ENCODE results near the gene SHB.

Gene SHB

DNA sequence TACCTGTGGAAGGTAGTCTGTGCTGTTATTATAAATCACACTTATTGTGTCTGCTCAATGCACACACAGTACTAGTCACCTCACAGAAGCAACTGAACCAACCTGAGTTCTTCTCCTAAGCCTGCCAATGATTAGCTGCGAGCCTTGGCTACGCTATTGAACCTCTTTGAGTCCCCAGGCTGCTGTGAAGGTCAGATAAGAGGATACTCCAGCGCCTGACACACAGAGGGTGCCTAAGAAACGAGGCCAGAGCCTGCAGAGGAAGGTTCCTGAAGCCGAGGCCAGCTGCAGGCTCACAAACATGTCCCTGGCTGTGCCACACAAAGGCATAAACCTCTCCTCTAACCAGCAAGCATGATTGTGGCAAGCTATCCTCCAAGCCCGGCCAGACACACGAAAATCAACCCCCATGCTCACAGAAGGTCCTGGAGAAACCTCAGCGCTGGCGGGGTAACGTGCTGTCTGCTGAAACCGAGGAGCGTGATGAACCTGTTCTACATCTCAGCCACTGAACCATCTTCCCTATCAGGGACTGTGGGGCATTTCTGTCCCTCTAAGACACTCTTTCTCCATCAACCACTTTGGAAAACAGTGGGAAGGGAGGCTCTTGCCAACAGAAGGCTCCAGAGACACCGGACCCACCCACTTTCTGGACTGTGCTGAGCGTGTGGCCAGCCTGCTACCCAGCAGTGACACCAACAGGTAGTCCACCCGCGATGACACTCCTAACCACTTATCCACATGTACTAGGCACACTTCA, 111.9 kb downstream of the SHB start:
- H3K4me3 Mint-ChIP-seq = no peak overlapping the region
- no peak for DNase-seq
- H3K9me3 Mint-ChIP-seq = no peaks in the 10 kb centered on the region
- peaks cover 34% of the 10 kb centered on the region for H3K4me1 Mint-ChIP-seq (ENCODE audit: low read depth)
- H3K27me3 Mint-ChIP-seq = no peaks in the 10 kb centered on the region
- peaks cover 1% of the 10 kb centered on the region for H3K36me3 Mint-ChIP-seq (ENCODE audit: low read depth)
- H3K27ac Mint-ChIP-seq = peak overlapping the region; percentile 5

DNA sequence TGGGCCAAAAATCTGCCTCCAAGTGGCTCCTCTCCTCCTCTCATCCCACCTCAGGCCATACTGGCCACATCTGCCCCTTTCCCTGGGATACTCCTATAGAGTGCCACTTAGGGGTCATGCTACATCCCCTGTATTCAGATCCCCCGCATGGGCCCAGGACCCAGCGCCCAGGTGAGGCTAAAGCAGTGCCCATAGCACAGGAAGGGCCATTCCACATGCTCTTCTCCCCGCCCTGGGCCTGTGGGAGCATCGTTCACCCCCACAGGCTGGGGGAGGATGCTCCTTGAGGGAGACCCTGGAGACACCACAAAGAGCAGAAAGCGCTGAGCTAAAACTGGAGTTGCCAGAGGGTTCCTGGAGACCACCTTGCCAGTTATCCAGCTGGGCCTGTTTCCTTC, 112.6 kb downstream of the SHB start:
- no peak for DNase-seq
- H3K9me3 Mint-ChIP-seq = no peaks in the 10 kb centered on the region
- H3K4me3 Mint-ChIP-seq = no peak overlapping the region
- peaks cover 31% of the 10 kb centered on the region for H3K4me1 Mint-ChIP-seq (ENCODE audit: low read depth)
- H3K36me3 Mint-ChIP-seq (ENCODE audit: low read depth) = peaks cover 1% of the 10 kb centered on the region
- no peak overlapping the region for H3K27ac Mint-ChIP-seq
- no peaks in the 10 kb centered on the region for H3K27me3 Mint-ChIP-seq

DNA sequence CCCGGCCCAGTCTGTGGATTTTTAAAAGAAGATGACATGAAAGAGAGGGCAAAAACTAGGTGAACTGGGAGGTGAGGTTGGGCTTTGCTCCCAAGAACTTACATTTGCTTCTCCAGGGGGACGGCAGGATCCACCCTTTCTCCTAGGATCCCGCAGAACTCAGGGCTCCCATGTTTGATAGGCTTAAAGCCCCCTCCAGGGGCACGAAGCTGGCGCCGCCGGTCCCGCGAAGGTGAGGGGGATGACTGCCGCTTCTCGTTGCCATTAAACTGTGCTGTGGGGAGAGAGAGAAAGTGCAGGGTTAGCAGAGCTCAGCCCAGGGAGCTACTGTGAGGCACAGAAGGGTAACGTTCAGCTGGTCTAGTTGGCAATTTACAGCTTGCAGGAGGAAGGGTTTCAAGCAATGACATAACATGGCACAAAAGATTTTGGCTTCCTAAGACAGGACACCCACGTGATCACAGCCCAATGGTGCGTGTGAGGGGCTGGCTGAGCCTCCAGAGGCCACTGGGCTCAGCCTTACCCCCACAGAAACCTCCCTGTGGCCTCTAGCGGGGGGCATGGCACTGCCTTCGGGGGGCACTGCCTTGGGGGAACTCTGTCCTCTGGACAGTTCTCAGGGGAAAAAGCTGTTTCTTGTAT, 113.1 kb downstream of the SHB start:
- Mint-ChIP-seq H3K36me3 (ENCODE audit: low read depth) (peaks cover 1% of the 10 kb centered on the region), H3K9me3 (no peaks in the 10 kb centered on the region), H3K27ac (no peak overlapping the region), H3K4me1 (ENCODE audit: low read depth) (peaks cover 28% of the 10 kb centered on the region), H3K27me3 (no peaks in the 10 kb centered on the region), H3K4me3 (no peak overlapping the region)
- no peak for DNase-seq

DNA sequence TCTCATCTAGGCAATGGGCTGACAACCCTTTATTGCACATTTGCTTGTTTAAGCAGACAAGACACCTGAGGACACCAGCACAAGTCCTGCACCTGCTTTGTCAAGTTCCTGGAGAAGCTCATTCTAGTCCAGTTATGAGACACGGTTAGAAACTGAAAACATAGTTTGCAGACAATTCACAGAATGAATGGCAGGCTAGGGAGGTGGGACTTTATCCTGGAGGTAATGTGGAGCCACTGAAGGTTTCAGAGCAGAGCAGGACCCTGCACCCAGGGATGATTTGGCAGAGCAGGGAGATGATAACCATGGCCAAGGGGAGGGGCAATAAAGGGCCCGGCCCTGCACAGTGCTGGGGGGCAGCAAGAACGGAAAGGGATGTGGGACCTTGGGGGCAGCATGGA, 114.4 kb downstream of the SHB start:
- Mint-ChIP-seq H3K9me3 (no peaks in the 10 kb centered on the region), H3K36me3 (ENCODE audit: low read depth) (peaks cover 1% of the 10 kb centered on the region), H3K4me3 (peak overlapping the region; percentile 52), H3K4me1 (ENCODE audit: low read depth) (peaks cover 28% of the 10 kb centered on the region), H3K27ac (peak overlapping the region; percentile 93), H3K27me3 (no peaks in the 10 kb centered on the region)
- DNase-seq = no peak

DNA sequence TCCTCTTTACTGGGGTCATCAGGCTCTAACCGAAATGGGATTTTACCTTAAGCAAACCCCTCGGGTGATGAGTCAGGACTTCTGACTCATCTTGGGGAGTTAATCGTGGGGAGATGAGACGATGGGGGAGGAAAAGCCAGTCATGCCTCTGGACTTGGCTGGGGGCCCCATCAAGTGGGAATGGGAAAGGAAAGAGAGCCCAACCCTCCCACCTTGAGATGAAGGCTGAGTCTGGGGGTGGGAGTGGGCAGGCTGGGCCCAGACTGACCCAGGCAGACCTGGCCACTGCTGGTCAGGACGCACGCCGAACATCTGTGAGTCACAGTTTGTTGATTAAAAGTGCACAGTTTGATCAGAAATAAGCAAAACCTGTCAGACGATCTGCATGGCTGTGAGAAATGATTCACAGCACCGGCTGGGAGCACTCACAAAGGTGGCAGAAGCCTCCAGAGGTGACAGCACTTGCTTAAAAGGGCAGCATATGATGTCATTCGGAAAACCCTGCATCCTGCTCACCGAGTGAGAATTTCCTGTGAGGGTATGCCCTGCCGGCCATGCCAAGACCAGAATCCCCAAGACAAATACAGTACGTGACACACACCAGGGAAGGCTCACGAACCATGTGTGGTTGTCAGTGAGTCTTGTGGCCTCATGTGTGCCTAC, 115.1 kb downstream of the SHB start:
- peaks cover 1% of the 10 kb centered on the region for H3K36me3 Mint-ChIP-seq (ENCODE audit: low read depth)
- DNase-seq = peak; percentile 47
- peaks cover 28% of the 10 kb centered on the region for H3K4me1 Mint-ChIP-seq (ENCODE audit: low read depth)
- no peaks in the 10 kb centered on the region for H3K9me3 Mint-ChIP-seq
- peak overlapping the region; percentile 93 for H3K27ac Mint-ChIP-seq
- peak overlapping the region; percentile 52 for H3K4me3 Mint-ChIP-seq
- H3K27me3 Mint-ChIP-seq = no peaks in the 10 kb centered on the region

DNA sequence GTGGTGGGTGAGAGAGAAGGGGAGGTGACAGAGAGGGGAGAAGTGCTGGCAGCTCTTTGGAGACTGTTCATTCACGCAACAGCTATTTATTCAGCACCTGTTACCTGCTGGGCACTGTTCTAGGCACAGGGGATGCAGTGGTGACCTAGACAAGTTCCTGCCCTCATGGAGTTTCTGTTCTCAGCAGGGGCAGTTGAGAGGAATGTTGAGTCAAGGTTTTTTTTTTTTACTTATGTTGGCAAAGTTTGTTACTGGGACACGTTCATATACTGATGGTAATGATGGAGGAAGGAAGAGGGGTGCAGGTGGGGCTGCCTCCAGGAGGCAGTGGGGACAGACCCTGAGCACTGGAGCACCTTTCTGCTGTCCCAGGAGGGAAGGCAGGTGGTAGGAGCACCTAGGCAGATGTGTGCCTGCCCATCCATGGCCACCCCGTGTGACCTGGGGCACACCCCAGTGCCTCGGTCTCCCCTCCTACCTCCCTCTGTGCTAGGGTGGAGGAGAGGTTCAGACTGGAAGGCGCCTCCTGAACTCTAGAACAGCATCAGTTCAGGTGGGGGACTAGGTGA, 115.7 kb downstream of the SHB start:
- DNase-seq = peak; percentile 31
- H3K4me3 Mint-ChIP-seq = peak overlapping the region; percentile 52
- H3K9me3 Mint-ChIP-seq = no peaks in the 10 kb centered on the region
- peaks cover 1% of the 10 kb centered on the region for H3K36me3 Mint-ChIP-seq (ENCODE audit: low read depth)
- H3K27me3 Mint-ChIP-seq = no peaks in the 10 kb centered on the region
- H3K27ac Mint-ChIP-seq = peak overlapping the region; percentile 93
- H3K4me1 Mint-ChIP-seq (ENCODE audit: low read depth) = peaks cover 28% of the 10 kb centered on the region

DNA sequence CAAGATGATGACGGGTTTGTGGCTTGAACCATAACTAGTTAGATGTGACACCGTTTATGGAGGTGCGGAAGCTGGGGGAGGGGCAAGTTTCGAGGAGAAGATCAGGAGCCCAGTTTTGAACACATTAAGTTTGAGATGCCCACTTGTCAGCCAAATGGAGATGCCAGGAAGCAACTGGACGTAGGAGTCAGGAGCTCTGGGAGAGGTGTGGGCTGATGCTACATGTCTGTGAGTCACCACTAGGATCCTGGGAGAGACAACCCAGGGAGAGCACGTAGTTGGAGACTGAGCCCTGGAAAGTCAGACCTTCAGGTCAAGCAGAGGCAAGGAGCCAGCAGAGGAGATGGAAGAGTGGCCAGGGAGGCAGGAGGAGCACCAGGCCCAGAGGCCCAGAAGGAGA, 116.3 kb downstream of the SHB start:
- H3K9me3 Mint-ChIP-seq = no peaks in the 10 kb centered on the region
- peaks cover 28% of the 10 kb centered on the region for H3K4me1 Mint-ChIP-seq (ENCODE audit: low read depth)
- H3K27ac Mint-ChIP-seq = peak overlapping the region; percentile 93
- peaks cover 1% of the 10 kb centered on the region for H3K36me3 Mint-ChIP-seq (ENCODE audit: low read depth)
- DNase-seq = no peak
- no peaks in the 10 kb centered on the region for H3K27me3 Mint-ChIP-seq
- H3K4me3 Mint-ChIP-seq = no peak overlapping the region

DNA sequence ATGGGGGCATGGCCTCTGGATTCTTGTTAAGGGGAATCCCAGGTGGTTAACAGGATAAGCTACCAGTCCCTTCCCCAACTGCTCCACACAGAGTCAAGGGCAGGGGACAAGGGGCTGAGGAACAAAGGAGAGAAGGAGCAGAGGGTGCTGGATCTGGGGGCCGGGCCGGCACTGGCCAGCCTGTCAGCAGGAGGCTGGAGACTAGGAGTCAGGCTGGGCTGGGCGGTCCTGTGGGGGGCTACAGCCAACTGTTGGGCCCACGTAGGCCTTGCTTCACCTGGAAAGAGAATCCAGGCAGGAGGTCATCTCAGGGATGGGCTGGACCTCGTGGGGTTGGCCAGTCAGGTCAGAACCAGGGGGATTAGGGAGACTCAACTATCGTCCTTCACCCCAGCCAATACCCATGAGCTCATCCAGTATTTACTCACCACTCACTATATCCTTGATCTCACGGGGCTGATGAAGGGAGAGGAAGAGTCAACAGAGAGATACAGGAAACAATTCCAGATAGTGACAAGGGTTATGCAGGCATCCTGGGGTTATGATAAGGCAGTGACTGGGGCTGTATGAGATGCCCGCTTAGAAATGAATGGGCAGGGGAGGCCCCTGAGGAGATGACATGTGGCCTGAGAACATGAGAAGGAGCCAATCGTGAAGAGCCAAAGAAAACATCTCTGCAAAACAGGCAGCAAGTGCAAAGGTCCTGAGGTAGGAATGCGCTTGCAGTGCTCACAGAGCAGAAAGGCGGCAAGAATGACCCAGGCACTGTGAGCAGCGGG, 117.2 kb downstream of the SHB start:
- Mint-ChIP-seq H3K27me3 (no peaks in the 10 kb centered on the region), H3K36me3 (ENCODE audit: low read depth) (peaks cover 1% of the 10 kb centered on the region), H3K4me1 (ENCODE audit: low read depth) (peaks cover 28% of the 10 kb centered on the region), H3K27ac (no peak overlapping the region), H3K4me3 (no peak overlapping the region), H3K9me3 (no peaks in the 10 kb centered on the region)
- DNase-seq = no peak

DNA sequence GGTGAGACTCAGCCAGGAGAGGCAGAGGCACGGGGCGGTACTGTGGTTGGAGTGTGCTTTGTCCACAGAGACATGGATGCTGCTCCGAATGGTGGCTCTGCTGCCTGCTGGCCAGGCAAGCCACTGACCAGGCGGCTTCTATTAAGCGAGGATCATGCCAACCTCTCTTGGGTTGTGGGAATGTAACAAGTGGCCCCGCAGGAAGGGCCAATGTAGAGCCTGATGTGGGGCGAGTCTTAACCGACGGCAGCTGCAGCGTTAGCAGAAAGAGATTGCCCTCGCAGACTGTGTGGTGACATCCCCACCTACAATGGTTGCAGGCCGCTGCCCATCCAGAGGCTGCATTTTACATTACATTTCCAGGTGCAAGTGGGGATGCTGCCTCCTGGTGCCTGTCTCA, 118.5 kb downstream of the SHB start:
- Mint-ChIP-seq H3K4me3 (no peak overlapping the region), H3K27me3 (no peaks in the 10 kb centered on the region), H3K36me3 (ENCODE audit: low read depth) (peaks cover 1% of the 10 kb centered on the region), H3K4me1 (ENCODE audit: low read depth) (peaks cover 28% of the 10 kb centered on the region), H3K27ac (no peak overlapping the region), H3K9me3 (no peaks in the 10 kb centered on the region)
- DNase-seq = no peak

DNA sequence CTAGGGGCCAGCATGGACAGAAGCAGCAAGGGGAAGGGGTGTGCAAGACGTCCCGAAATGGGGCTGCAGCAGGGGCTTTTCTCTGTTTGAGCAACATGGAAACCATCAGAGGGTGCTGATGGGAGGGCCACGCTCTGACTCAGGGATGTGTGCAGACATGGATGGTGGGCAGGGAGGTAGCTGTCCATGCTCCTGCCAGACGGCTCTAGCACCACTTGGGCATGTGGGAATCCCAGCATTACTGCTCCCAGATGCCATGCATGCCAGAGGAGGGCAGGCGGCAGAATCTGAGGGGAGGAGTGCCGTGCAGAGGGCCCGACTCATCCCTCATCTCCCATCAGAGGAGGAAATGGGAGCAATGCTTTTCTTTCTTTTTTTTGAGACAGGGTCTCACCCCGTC, 119.5 kb downstream of the SHB start:
- DNase-seq = no peak
- no peaks in the 10 kb centered on the region for H3K9me3 Mint-ChIP-seq
- H3K27ac Mint-ChIP-seq = no peak overlapping the region
- peaks cover under 1% of the 10 kb centered on the region for H3K36me3 Mint-ChIP-seq (ENCODE audit: low read depth)
- no peak overlapping the region for H3K4me3 Mint-ChIP-seq
- H3K4me1 Mint-ChIP-seq (ENCODE audit: low read depth) = peaks cover 22% of the 10 kb centered on the region
- no peaks in the 10 kb centered on the region for H3K27me3 Mint-ChIP-seq

DNA sequence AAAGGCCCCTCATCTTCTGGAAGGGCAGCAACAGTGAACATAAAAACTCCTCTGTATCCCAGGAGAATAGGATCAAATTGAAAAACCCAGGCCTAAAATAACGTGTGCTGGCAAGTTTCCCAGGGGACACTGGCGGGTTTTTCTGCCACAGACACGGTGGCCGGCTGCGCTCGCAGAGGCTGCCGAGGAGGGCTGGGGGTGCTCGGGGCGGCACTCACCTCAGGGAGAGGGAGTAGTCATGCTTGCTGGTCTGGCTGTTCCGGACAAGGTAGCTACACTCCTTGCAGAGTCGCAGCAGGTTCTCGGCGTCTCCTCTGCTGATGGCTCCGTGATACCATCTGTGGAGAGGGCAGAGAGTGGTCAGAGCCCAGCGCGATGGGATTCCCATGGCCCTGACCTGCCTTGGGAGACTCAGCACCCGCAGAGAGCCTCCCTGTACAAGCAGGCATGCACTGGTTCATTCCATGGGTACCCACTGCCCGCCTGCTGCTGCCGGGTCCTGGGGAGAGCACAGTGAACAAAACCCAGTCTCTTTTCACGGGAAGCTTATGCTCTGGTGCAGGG, 120.5 kb downstream of the SHB start:
- no peaks in the 10 kb centered on the region for H3K36me3 Mint-ChIP-seq (ENCODE audit: low read depth)
- H3K27me3 Mint-ChIP-seq = no peaks in the 10 kb centered on the region
- H3K4me3 Mint-ChIP-seq = no peak overlapping the region
- no peak for DNase-seq
- no peak overlapping the region for H3K27ac Mint-ChIP-seq
- peaks cover 12% of the 10 kb centered on the region for H3K4me1 Mint-ChIP-seq (ENCODE audit: low read depth)
- H3K9me3 Mint-ChIP-seq = no peaks in the 10 kb centered on the region

DNA sequence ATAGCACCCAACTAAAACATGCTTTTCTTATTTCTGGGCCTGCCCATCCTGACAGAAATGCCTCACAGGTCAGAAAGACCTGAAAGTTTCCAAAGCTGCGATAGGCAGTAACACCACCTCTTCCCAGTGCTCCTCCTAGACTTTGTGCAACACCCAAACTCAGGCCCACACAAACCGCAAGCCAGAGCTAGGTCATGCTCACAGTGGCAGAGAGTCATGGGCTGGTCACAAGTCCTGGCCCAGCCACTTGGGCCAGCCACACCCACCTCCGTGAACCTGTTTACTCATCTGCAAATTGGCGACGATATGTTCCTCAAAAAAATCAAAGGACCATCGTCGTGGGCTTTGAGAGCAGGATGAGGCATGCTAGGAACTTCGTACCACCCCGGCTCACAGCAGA, 121.0 kb downstream of the SHB start:
- H3K36me3 Mint-ChIP-seq (ENCODE audit: low read depth) = no peaks in the 10 kb centered on the region
- no peak overlapping the region for H3K4me3 Mint-ChIP-seq
- no peaks in the 10 kb centered on the region for H3K27me3 Mint-ChIP-seq
- no peaks in the 10 kb centered on the region for H3K9me3 Mint-ChIP-seq
- no peak for DNase-seq
- no peak overlapping the region for H3K27ac Mint-ChIP-seq
- peaks cover 6% of the 10 kb centered on the region for H3K4me1 Mint-ChIP-seq (ENCODE audit: low read depth)

DNA sequence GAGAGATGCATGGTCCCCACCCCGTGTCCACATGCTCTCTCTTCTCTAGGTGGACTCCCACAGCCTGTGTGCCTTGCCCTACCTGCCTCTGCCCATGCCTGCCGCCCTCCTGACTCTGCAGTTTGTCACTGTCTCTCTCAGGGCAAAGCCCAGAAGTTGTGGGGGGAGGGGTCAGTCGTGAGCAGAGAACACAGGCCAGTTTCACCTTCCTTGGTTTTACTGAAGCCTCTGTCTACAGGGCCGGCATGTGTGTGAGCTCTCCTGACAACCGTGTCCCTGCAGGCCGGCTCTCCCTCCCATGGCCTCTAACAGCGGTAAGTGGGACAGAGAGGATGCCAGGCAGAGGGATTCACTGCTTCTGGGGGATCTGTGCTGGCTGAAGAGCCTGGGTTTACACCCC, 121.6 kb downstream of the SHB start:
- Mint-ChIP-seq H3K9me3 (no peaks in the 10 kb centered on the region), H3K4me3 (no peak overlapping the region), H3K4me1 (ENCODE audit: low read depth) (peaks cover 1% of the 10 kb centered on the region), H3K36me3 (ENCODE audit: low read depth) (no peaks in the 10 kb centered on the region), H3K27ac (no peak overlapping the region), H3K27me3 (no peaks in the 10 kb centered on the region)
- no peak for DNase-seq

DNA sequence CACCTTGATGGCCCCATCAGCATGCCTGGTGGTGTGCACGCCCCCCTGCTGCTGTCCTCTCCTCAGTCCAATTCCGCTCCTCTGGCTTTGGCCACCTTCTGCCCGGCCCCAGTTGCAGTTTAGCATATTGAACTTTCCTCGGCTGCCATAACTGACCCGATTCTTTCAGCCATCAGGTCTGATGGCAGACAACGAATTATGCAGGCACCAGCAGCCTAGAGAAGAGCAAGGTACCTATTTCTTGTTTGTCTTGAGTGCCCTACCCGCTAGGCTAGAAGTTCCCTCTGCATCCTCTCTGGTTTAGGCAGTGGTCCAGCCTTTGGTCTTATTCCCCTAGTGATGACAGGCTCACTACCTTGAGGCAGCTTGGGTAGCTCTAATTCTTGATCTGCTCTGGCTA, 122.1 kb downstream of the SHB start:
- Mint-ChIP-seq H3K27me3 (no peaks in the 10 kb centered on the region), H3K27ac (no peak overlapping the region), H3K4me1 (ENCODE audit: low read depth) (no peaks in the 10 kb centered on the region), H3K36me3 (ENCODE audit: low read depth) (no peaks in the 10 kb centered on the region), H3K9me3 (no peaks in the 10 kb centered on the region), H3K4me3 (no peak overlapping the region)
- no peak for DNase-seq
